Heart left ventricle (tissue), 16 donors: Measurements from ENCODE around the gene CFAP57. TPM values are rescaled to one million over a fixed set of nuclear protein-coding genes. Genes with fewer than 3 reads are reported as not detected.
A peak's percentile ranks its signal among the peaks of the same experiment; 100 is the strongest.
"Not testable (repeated sequence)": the region's sequence is repeated elsewhere in the genome, so short reads cannot be mapped to it uniquely, and the experiment has no call there.

Source experiments
- ATAC-seq, 4 donors: fragments of 200-7000 bp; cut with Tn5 transposase; one replicate each; pipeline ENCODE4 v1.9.1; 2020 to 2022; ENCODE audit warnings: moderate library complexity in 4 of 4, mild to moderate bottlenecking in 3 of 4, moderate number of reproducible peaks in 1 of 4
- DNase-seq, 5 donors: peaks; one replicate each; pipeline ENCODE4 v3.0.0-alpha.2; 2020
- H3K27ac ChIP-seq, 12 donors: fragments of 200-600 bp; sonication (generic) in 4 of 12; one replicate each; pipeline versions ENCODE4 v1.5.0 to v1.8.0; 2016 to 2022; ENCODE audit warnings: mild to moderate bottlenecking in 2 of 12
- H3K27me3 ChIP-seq, 9 donors: fragments of 200-600 bp; sonication (generic) in 2 of 9; one replicate each; pipeline versions ENCODE4 v1.5.1 to v1.8.0; 2016 to 2022; ENCODE audit warnings: mild to moderate bottlenecking in 3 of 9
- H3K36me3 ChIP-seq, 9 donors: fragments of 200-600 bp; sonication (generic) in 2 of 9; one replicate each; pipeline versions ENCODE4 v1.5.0 to v1.8.0; 2018 to 2022; ENCODE audit warnings: mild to moderate bottlenecking in 2 of 9
- H3K4me1 ChIP-seq, 12 donors: fragments of 200-600 bp; sonication (generic) in 4 of 12; one replicate each; pipeline versions ENCODE4 v1.5.0 to v1.8.0; 2016 to 2022; ENCODE audit warnings: mild to moderate bottlenecking in 3 of 12
- H3K4me3 ChIP-seq, 12 donors: fragments of 200-600 bp; sonication (generic) in 4 of 12; one replicate each; pipeline versions ENCODE4 v1.5.0 to v1.8.0; 2017 to 2022; ENCODE audit warnings: mild to moderate bottlenecking in 9 of 12, moderate library complexity in 4 of 12
- H3K9me3 ChIP-seq, 12 donors: fragments of 200-600 bp; sonication (generic) in 4 of 12; one replicate each; pipeline versions ENCODE4 v1.5.0 to v1.8.0; 2016 to 2022; ENCODE audit warnings: mild to moderate bottlenecking in 1 of 12
- CTCF ChIP-seq, 12 donors: fragments of 200-600 bp; sonication (generic) in 4 of 12; IDR thresholded peaks; one replicate each; pipeline versions ENCODE4 v1.5.0 to v1.8.0; 2018 to 2022; ENCODE audit warnings: antibody characterized with exemption in 12 of 12, mild to moderate bottlenecking in 5 of 12
- POLR2A ChIP-seq, 2 donors: fragments of 450-650 bp; IDR thresholded peaks; one replicate each; pipeline ENCODE4 v1.6.1; 2017; ENCODE audit warnings: antibody characterized with exemption in 2 of 2, mild to moderate bottlenecking in 2 of 2, moderate library complexity in 2 of 2
- WGBS, 4 donors: extraction: QIAGEN DNeasy Blood & Tissue Kit in 2 of 4; methylation state at CpG; one replicate each; pipeline versions ENCODE4 v1.1.5 to v1.1.7; 2013 to 2018; 5-methylcytosine and 5-hydroxymethylcytosine counted together
- intact Hi-C, 10 donors: fragments of 100-400 bp; cut with DNase I; formaldehyde crosslinking; loops; one replicate each; pipeline versions ENCODE4 v1.11.1 to v1.14.2; 2022
- polyA plus RNA-seq, 2 donors: library from polyadenylated mRNA; stranded (reverse); fragments of 200-250 nt; gene quantifications; one replicate each; pipeline ENCODE4 v1.2.3, GENCODE V29; 2013
- total RNA-seq, 9 donors: library from RNA; depleted of rRNA in 2 of 9; stranded (reverse); fragments of >200 nt in 2 of 9; fragmentation: NEBNext Ultra II Directional in 3 of 9; extraction: Animal tissue kit (Norgen Biotek cat#: 25700) in 3 of 9; gene quantifications; one replicate each; pipeline versions ENCODE4 v1.1.0 to v1.2.4, GENCODE V29; 2016 to 2023
- donor health status: ischemic (EF 13 %, LVEDD 7.1; RV severe dilation, severe dysfunction).
- donor health status: healthy with polysubstance abuse.
- donor health status: DM: no; HTN: yes; CAD: no.
- donor health status: DM: no; HTN: no; CAD: no.
- donor health status: ischemic (EF 25% LVEDD 6.9; RV normal size, moderate dysfunction).
- donor health status: ischemic (EF 25% LVEDD 5.7; RV mildly dilated, moderate dysfunction).
- donor health status: healthy.
- donor health status: DM: yes; HTN: yes; CAD: no.
- donor health status: ischemic (EF 35%, LVEDD 5.7; RV mildly dilated, moderate dysfunction).
- donor health status: nonischemic (EF 11% LVEDD 7.7; RV severe dilation, severe dysfunction).
- donor health status: DM: yes; HTN: yes; CAD: no.
- donor health status: PGD.
- donor health status: ischemic (EF 29% LVEDD 5.4; RV normal size, mild dysfunction).
- donor health status: nonischemic (EF 23%, LVEDD 6.1; RV moderate dilation, normal function).

The CFAP57 gene
- total and polyA plus RNA-seq, 11 donors: 0.07 to 0.34 (median 0.13) TPM; not detected in 5

- peak; percentile 90 to 96 (median 94) for ATAC-seq
- intact Hi-C loops: no loop called here
- DNase-seq: peak in 3 of 5 donors; percentile 29 to 36 (median 34)
- TF ChIP-seq POLR2A (IDR thresholded peaks at IDR 0.05) (no peak), CTCF (IDR thresholded peaks at IDR 0.05) (no peak)
- Histone ChIP-seq H3K9me3 (peaks cover 0 to 15% (median 8%) of the 10 kb centered on the region in 12 donors), H3K4me1 (peaks cover 0 to 11% (median 0%) of the 10 kb centered on the region in 12 donors), H3K27ac (peak overlapping the region in 9 of 12 donors; percentile 2 to 64 (median 36)), H3K27me3 (no peaks in the 10 kb centered on the region), H3K4me3 (no peak overlapping the region), H3K36me3 (no peaks in the 10 kb centered on the region)
- 62 to 77% (median 69%) methylated on average over 7 of the region's 7 CpGs for WGBS, 4 donors
Measured at GRCh38 chr1:43137445-43138052, 34.6 kb upstream of the CFAP57 start.

GRCh38 chr1:43139295-43139694, 32.8 kb upstream of the CFAP57 start:
- ATAC-seq, H3K27me3 ChIP-seq, intact Hi-C loops, H3K36me3 ChIP-seq, H3K27ac ChIP-seq, H3K4me3 ChIP-seq, DNase-seq: not testable (repeated sequence)
- peaks cover 0 to 11% (median 0%) of the 10 kb centered on the region in 12 donors for H3K4me1 ChIP-seq
- peaks cover 0 to 15% (median 8%) of the 10 kb centered on the region in 12 donors for H3K9me3 ChIP-seq
- 88 to 93% (median 91%) methylated on average over 8 of the region's 8 CpGs for WGBS, 4 donors

GRCh38 chr1:43140010-43140409, 32.1 kb upstream of the CFAP57 start:
- no peaks in the 10 kb centered on the region for H3K36me3 ChIP-seq
- H3K9me3 ChIP-seq: peaks cover 0 to 15% (median 8%) of the 10 kb centered on the region in 12 donors
- intact Hi-C loops: no loop called here
- H3K27ac ChIP-seq: no peak overlapping the region
- no peak overlapping the region for H3K4me3 ChIP-seq
- no peak for DNase-seq
- peaks cover 0 to 3% (median 0%) of the 10 kb centered on the region in 9 donors for H3K27me3 ChIP-seq
- H3K4me1 ChIP-seq: peaks cover 0 to 11% (median 0%) of the 10 kb centered on the region in 12 donors
- TF ChIP-seq CTCF (IDR thresholded peaks at IDR 0.05) (no peak), POLR2A (IDR thresholded peaks at IDR 0.05) (no peak)
- no peak for ATAC-seq

- no peak for DNase-seq
- peaks cover 0 to 3% (median 0%) of the 10 kb centered on the region in 9 donors for H3K27me3 ChIP-seq
- no peak overlapping the region for H3K4me3 ChIP-seq
- no peaks in the 10 kb centered on the region for H3K36me3 ChIP-seq
- TF ChIP-seq CTCF (IDR thresholded peaks at IDR 0.05) (no peak), POLR2A (IDR thresholded peaks at IDR 0.05) (no peak)
- peaks cover 0 to 15% (median 8%) of the 10 kb centered on the region in 12 donors for H3K9me3 ChIP-seq
- no peak for ATAC-seq
- H3K27ac ChIP-seq: no peak overlapping the region
- WGBS, 4 donors: 90 to 94% (median 92%) methylated on average over 4 of the region's 4 CpGs
- H3K4me1 ChIP-seq: peaks cover 0 to 11% (median 0%) of the 10 kb centered on the region in 12 donors
- intact Hi-C loops: no loop called here
Measured at GRCh38 chr1:43140583-43140982, 31.5 kb upstream of the CFAP57 start.
